ENCODE measurements around the gene CELF1. TPM values are rescaled to one million over a fixed set of nuclear protein-coding genes. Genes with fewer than 3 reads are reported as not detected.
"Not testable (repeated sequence)": the region's sequence is repeated elsewhere in the genome, so short reads cannot be mapped to it uniquely, and the experiment has no call there.

The CELF1 gene
- total RNA-seq, 4 donors from 2014 or later = 82.2 to 146 (median 106) TPM

DNA sequence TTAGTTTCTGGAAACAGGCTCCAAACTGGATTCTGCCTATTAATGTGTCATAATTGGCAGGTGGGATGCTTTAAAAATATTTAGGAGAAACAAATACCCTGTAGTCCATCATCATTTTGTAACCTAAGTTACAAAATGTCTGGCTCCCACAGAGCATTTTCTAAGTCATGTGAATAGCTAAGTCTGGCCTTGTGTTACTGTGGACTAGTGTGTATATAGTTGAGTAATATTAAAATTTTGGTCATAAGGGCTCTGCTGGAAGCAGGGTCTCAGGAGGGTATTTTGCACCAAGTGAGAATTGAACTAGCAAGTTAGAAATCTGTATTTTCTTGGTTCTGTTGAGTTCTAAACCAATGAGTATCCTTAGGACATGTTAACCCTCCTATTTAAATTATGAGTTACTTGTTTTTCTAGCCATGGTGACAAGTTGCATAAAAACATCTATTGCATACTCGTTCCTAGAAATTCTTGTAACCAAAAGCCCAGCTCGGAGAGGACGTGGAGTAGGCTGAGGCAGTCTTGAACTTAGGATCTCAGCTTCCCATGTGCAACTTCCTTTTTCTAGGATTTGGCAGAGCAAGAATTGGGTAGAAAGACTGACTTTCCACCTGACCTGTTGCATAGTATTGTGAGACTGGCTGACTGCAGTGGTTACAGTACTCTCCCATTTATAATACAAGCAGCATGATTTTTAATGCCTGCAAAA is 17.9 kb upstream of the CELF1 start:
- WGBS, 2 donors (ENCODE audit: low coverage in 1 of 2) = 73% methylated on average over 3 of the region's 3 CpGs; no CpG with 5 or more reads in 1 of the 2 donors
- H3K27me3 ChIP-seq = no peaks in the 10 kb centered on the region
- H3K4me1 ChIP-seq = peaks cover 0 to 33% (median 14%) of the 10 kb centered on the region in 3 donors
- TF ChIP-seq POLR2A (IDR thresholded peaks at IDR 0.05) (no peak), POLR2AphosphoS5 (IDR thresholded peaks at IDR 0.05) (no peak), EP300 (IDR thresholded peaks at IDR 0.05) (no peak)
- TF ChIP-seq, protein P1, sequence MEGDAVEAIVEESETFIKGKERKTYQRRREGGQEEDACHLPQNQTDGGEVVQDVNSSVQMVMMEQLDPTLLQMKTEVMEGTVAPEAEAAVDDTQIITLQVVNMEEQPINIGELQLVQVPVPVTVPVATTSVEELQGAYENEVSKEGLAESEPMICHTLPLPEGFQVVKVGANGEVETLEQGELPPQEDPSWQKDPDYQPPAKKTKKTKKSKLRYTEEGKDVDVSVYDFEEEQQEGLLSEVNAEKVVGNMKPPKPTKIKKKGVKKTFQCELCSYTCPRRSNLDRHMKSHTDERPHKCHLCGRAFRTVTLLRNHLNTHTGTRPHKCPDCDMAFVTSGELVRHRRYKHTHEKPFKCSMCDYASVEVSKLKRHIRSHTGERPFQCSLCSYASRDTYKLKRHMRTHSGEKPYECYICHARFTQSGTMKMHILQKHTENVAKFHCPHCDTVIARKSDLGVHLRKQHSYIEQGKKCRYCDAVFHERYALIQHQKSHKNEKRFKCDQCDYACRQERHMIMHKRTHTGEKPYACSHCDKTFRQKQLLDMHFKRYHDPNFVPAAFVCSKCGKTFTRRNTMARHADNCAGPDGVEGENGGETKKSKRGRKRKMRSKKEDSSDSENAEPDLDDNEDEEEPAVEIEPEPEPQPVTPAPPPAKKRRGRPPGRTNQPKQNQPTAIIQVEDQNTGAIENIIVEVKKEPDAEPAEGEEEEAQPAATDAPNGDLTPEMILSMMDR (IDR thresholded peaks at IDR 0.05) = no peak
- no peak overlapping the region for H3K4me3 ChIP-seq
- peak; percentile 31 for ATAC-seq
- no peaks in the 10 kb centered on the region for H3K9me3 ChIP-seq
- peaks cover 0 to 78% of the 10 kb centered on the region in 2 donors for H3K36me3 ChIP-seq
- H3K27ac ChIP-seq = no peak overlapping the region

DNA sequence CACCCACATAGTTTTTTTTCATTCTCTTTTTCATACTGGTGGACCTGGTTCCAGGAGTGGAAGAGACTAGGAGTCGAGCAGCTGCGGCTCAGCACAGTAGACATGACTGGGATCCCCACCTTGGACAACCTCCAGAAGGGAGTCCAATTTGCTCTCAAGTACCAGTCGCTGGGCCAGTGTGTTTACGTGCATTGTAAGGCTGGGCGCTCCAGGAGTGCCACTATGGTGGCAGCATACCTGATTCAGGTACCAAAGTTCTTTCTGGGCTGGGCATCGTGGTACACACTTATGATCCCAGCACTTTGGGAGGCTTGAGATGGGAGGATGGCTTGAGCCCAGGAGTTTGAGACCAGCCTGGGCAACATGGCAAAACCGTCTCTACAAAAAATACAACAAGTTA is 16.7 kb upstream of the CELF1 start:
- no peaks in the 10 kb centered on the region for H3K9me3 ChIP-seq
- no peak overlapping the region for H3K27ac ChIP-seq
- no peaks in the 10 kb centered on the region for H3K27me3 ChIP-seq
- H3K4me3 ChIP-seq = no peak overlapping the region
- H3K36me3 ChIP-seq = peaks cover 0 to 66% of the 10 kb centered on the region in 2 donors
- TF ChIP-seq POLR2A (IDR thresholded peaks at IDR 0.05) = no peak
- TF ChIP-seq POLR2AphosphoS5 (IDR thresholded peaks at IDR 0.05) = no peak
- no peak for TF ChIP-seq EP300 (IDR thresholded peaks at IDR 0.05)
- TF ChIP-seq, protein P1 (IDR thresholded peaks at IDR 0.05) = no peak
- H3K4me1 ChIP-seq = peaks cover 0 to 39% (median 14%) of the 10 kb centered on the region in 3 donors
- ATAC-seq = no peak
- 92 to 100% methylated on average over 2 to 3 of the region's 7 CpGs for WGBS, 2 donors (ENCODE audit: low coverage in 1 of 2)

DNA sequence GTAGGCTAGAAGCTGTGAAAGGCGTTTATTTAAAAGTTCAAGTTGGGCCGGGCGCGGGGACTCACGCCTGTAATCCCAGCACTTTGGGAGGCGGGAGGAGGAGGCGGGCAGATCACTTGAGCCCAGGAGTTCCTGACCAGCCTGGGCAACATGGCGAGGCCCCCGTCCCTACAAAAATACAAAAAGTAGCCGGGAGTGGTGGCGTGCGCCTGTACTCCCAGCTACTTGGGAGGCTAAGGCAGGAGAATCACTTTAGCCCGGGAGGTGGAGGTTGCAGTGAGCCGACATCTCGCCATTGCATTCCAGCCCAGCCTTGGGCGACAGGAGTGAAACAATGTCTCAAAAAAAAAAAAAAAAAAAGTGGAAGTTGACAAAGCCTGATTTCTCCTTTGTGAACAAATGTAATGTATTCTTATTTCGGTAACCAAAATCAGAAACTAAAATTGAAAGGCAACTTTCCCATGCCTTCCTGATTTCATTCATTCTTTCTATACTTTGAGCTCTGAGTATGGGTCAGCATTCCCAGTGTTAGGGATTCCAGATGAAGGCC is 13.3 kb upstream of the CELF1 start:
- TF ChIP-seq POLR2AphosphoS5 (IDR thresholded peaks at IDR 0.05) (no peak), POLR2A (IDR thresholded peaks at IDR 0.05) (no peak)
- peaks cover 0 to 30% (median 6%) of the 10 kb centered on the region in 3 donors for H3K4me1 ChIP-seq
- peak overlapping the region; percentile 77 to 91 for H3K4me3 ChIP-seq
- ATAC-seq = peak; percentile 3
- H3K36me3 ChIP-seq = peaks cover 0 to 32% of the 10 kb centered on the region in 2 donors
- H3K27me3 ChIP-seq = no peaks in the 10 kb centered on the region
- H3K27ac ChIP-seq = peak overlapping the region; percentile 21 to 85 (median 74)
- no peaks in the 10 kb centered on the region for H3K9me3 ChIP-seq
- 60 to 63% methylated on average over 8 to 12 of the region's 17 CpGs for WGBS, 2 donors (ENCODE audit: low coverage in 1 of 2)

DNA sequence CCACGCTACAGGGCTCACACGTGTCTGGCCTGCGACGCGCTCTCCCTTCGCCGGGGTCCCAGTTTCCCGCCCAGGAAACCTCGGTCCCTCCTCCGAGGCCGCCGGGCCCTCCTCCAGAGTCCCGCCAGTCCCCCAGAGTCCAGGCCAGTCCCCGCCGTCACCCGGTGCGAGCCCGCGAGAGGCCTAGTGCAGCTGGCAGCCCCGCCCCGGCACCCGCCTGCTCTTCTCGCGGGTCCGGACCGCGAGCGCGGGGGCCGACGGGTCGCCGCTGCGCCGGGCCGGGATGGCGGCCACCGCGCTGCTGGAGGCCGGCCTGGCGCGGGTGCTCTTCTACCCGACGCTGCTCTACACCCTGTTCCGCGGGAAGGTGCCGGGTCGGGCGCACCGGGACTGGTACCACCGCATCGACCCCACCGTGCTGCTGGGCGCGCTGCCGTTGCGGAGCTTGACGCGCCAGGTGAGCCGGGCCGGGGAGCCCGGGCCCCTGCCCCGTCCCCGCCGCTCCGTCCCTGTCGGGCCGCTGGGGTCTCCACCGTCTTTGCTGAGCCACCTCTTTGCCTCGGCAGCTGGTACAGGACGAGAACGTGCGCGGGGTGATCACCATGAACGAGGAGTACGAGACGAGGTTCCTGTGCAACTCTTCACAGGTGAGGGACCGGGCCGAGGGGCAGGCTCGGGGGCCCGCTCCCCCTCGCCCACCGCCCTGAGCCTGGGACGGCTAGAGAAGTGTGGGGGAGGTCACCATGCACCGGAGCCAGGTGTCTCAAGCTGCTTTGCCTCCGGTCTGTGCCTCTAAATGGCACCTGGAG is 12.6 kb upstream of the CELF1 start, which contains the start of gene PTPMT1:
Gene PTPMT1 (plus strand): TSS at position 260 of the 809 bp plus-strand sequence. CDS start 24 bp downstream, at position 284.
- ATAC-seq = peak; percentile 97
- peaks cover 0 to 30% (median 6%) of the 10 kb centered on the region in 3 donors for H3K4me1 ChIP-seq
- peaks cover 0 to 25% of the 10 kb centered on the region in 2 donors for H3K36me3 ChIP-seq
- H3K27me3 ChIP-seq = no peaks in the 10 kb centered on the region
- H3K4me3 ChIP-seq = peak within 1 kb of the TSS; percentile 77 to 91
- TF ChIP-seq, protein P1 (IDR thresholded peaks at IDR 0.05) = no peak
- TF ChIP-seq POLR2A (IDR thresholded peaks at IDR 0.05) = peak; percentile 61 to 70
- H3K9me3 ChIP-seq = no peaks in the 10 kb centered on the region
- WGBS, 2 donors (ENCODE audit: low coverage in 1 of 2) = 0 to 4% methylated on average over 4 to 5 of the region's 86 CpGs
- H3K27ac ChIP-seq = peak within 1 kb of the TSS; percentile 47 to 85 (median 74)

DNA sequence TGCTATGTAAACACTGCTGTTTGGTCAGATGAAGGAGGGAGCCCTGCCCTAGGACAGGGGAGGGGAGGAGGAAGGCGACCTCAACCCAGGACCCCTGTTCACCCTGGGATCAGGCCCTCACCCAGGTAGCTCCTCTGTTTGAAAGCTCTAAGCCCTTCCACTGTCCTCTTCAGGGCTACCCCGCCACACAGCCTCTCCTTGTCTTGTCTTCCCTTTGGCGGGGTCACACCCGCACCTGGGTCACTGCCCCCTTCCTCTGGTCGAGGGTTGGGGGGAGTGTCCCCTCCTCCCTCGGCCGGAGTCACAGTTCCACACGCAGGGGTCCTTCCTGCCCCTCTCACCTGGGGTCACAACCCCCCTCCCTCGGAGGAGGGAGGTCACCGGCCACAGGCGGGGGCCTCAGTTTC is 12.0 kb upstream of the CELF1 start:
- Histone ChIP-seq H3K4me1 (peaks cover 0 to 30% (median 6%) of the 10 kb centered on the region in 3 donors), H3K36me3 (peaks cover 0 to 19% of the 10 kb centered on the region in 2 donors), H3K27ac (peak overlapping the region; percentile 47 to 85 (median 74)), H3K4me3 (peak overlapping the region; percentile 77 to 91), H3K27me3 (no peaks in the 10 kb centered on the region), H3K9me3 (no peaks in the 10 kb centered on the region)
- no peak for ATAC-seq
- TF ChIP-seq POLR2AphosphoS5 (IDR thresholded peaks at IDR 0.05) (no peak), EP300 (IDR thresholded peaks at IDR 0.05) (no peak), POLR2A (IDR thresholded peaks at IDR 0.05) (no peak)
- TF ChIP-seq, protein P1 (IDR thresholded peaks at IDR 0.05) = no peak
- WGBS, 2 donors (ENCODE audit: low coverage in 1 of 2) = 17% methylated on average over 5 of the region's 11 CpGs; no CpG with 5 or more reads in 1 of the 2 donors

DNA sequence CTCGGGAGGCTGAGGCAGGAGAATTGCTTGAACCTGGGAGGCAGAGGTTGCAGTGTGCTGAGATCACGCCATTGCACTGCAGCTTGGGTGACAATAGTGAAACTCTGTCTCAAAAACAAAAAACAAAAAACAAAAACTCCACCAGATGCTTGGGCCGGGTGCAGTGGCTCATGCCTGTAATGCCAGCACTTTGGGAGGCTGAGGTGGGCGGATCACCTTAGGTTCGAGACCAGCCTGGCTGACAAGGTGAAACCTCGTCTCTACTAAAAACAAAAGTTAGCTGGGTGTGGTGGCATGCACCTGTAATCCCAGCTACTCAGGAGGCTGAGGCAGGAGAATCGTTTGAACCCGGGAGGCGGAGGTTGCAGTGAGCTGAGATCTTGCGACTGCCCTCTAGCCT is 11.4 kb upstream of the CELF1 start:
- not testable (repeated sequence) for H3K9me3 ChIP-seq, H3K27me3 ChIP-seq, ATAC-seq, H3K4me3 ChIP-seq
- Histone ChIP-seq H3K27ac (peak overlapping the region in 1 of 4 donors; percentile 83), H3K36me3 (peaks cover 0 to 14% of the 10 kb centered on the region in 2 donors), H3K4me1 (peaks cover 0 to 30% (median 6%) of the 10 kb centered on the region in 3 donors)
- WGBS, 2 donors (ENCODE audit: low coverage in 1 of 2) = 98% methylated on average over 9 to 10 of the region's 10 CpGs

DNA sequence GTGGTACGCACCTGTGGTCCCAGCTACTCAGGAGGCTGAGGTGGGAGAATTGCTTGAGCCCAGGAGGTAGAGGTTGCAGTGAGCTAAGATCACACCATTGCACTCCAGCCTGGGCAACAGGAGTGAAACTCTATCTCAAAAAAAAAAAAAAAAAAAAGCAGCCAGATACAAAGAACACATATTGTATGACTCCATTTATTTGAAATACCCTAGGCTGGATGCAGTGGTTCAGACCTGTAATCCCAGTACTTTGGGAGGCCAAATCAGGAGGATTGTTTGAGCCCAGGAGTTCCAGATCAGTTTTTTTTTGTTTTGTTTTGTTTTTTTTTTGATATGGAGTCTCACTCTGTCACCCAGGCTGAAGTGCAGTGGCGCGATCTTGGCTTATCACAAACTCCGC is 9.5 kb upstream of the CELF1 start:
- H3K4me3 ChIP-seq, H3K27ac ChIP-seq, H3K27me3 ChIP-seq, ATAC-seq, H3K36me3 ChIP-seq, H3K9me3 ChIP-seq: not testable (repeated sequence)
- 100% methylated on average over 3 of the region's 4 CpGs; no CpG with 5 or more reads in 1 of the 2 donors for WGBS, 2 donors (ENCODE audit: low coverage in 1 of 2)
- H3K4me1 ChIP-seq = peaks cover 0 to 28% (median 6%) of the 10 kb centered on the region in 3 donors

Data from gastroesophageal sphincter (tissue), 4 donors.